Naive thymus-derived CD8-positive, alpha-beta T cell (primary cell): ENCODE data around the gene NOS3. TPM values are rescaled to one million over a fixed set of nuclear protein-coding genes. Genes with fewer than 3 reads are reported as not detected.

Source experiments
- ATAC-seq, 2 donors: fragments of 150-1000 bp; cut with Tn5 transposase in 1 of 2; sonication (Bioruptor Pico), chemical (Tn5 transposase) in 1 of 2; 1 replicate in 1 of 2; 2 replicates in 1 of 2; pipeline ENCODE4 v1.10.0; 2021; ENCODE audit warnings: mild to moderate bottlenecking in 2 of 2, moderate library complexity in 2 of 2
- POLR2A ChIA-PET: fragments of 350-600 bp; sonication (Branson Sonifier 250); formaldehyde crosslinking; loops from one replicate; lab custom pipeline; 2021; ENCODE audit warnings: antibody characterized with exemption; lab: Charles Lee
- DNase-seq, 10 donors: peaks; one replicate each; pipeline versions ENCODE4 v3.0.0 to v3.0.0-alpha.2; 2020 to 2022
- H3K27ac Mint-ChIP-seq, 10 donors: one replicate each; pipeline ENCODE4 v1.8.0; 2020 to 2022; ENCODE audit warnings: mild to moderate bottlenecking in 10 of 10, mixed read lengths in 10 of 10, moderate library complexity in 4 of 10, inconsistent platforms in 1 of 10
- H3K27me3 Mint-ChIP-seq, 5 donors: one replicate each; pipeline ENCODE4 v1.8.0; 2021 to 2022; ENCODE audit warnings: mixed read lengths in 5 of 5
- H3K36me3 Mint-ChIP-seq, 3 donors: one replicate each; pipeline ENCODE4 v1.8.0; 2020 to 2022; ENCODE audit warnings: mixed read lengths in 3 of 3, mild to moderate bottlenecking in 2 of 3, inconsistent platforms in 1 of 3
- H3K4me1 Mint-ChIP-seq, 4 donors: one replicate each; pipeline ENCODE4 v1.8.0; 2021 to 2022; ENCODE audit warnings: mixed read lengths in 4 of 4
- H3K4me3 Mint-ChIP-seq, 10 donors: one replicate each; pipeline ENCODE4 v1.8.0; 2020 to 2022; ENCODE audit warnings: mild to moderate bottlenecking in 10 of 10, mixed read lengths in 10 of 10, moderate library complexity in 6 of 10, inconsistent platforms in 1 of 10
- H3K9me3 Mint-ChIP-seq, 9 donors: one replicate each; pipeline ENCODE4 v1.8.0; 2020 to 2022; ENCODE audit warnings: mixed read lengths in 9 of 9, mild to moderate bottlenecking in 3 of 9, inconsistent platforms in 1 of 9, moderate library complexity in 1 of 9
- polyA plus RNA-seq, 3 donors: library from polyadenylated mRNA; unstranded; fragments of 300-500 nt; fragmentation: Illumina TruSeq; gene quantifications; one replicate each; pipeline ENCODE4 v1.2.3, GENCODE V29; 2021
- total RNA-seq, 8 experiments: library from RNA in 2 of 8; stranded (reverse) in 2 of 8; gene quantifications; one replicate each; pipeline ENCODE4 v1.2.3 and lab custom pipeline; 2021 to 2026

Gene NOS3
- total and polyA plus RNA-seq, 5 experiments from 2014 or later, result 1.4 to 3.3 (median 1.8) TPM

DNA sequence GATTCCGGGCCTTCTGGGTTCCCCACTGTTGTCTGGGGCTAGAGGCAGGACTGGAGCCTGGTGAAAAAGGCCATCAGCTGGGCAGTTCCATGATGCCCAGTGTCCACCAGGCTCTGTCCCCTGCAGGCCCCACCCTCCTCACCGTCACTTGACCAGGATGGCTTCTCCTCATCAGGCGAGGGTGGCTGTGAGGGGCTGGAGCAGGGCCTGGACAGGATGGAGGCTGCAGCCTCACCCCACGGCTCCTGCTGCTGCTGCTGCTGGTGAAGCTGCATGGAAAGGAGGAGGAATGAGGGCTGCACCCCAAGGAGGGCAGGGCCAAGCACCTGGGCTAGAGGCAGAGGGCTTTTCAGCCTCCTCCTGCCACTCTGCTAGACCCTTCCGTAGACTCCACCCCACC lies 25.1 kb downstream of the NOS3 start:
- Mint-ChIP-seq H3K9me3 (no peaks in the 10 kb centered on the region), H3K27me3 (peaks cover 0 to 8% (median 0%) of the 10 kb centered on the region in 5 donors), H3K36me3 (no peaks in the 10 kb centered on the region), H3K4me1 (peaks cover 49 to 82% (median 76%) of the 10 kb centered on the region in 4 donors), H3K27ac (peak overlapping the region; percentile 46 to 100 (median 100)), H3K4me3 (peak overlapping the region in 6 of 10 donors; percentile 36 to 98 (median 96))
- POLR2A ChIA-PET, result interaction anchor here (1.1 to 5.1 kb wide), 4 partner anchors 8 to 118 kb away, joined by 3 to 65 read pairs (median 29); partner anchors contain the start of gene ABCB8
- ATAC-seq, result no peak
- DNase-seq, result no peak

- peaks cover 0 to 9% (median 0%) of the 10 kb centered on the region in 5 donors for H3K27me3 Mint-ChIP-seq
- POLR2A ChIA-PET, result interaction anchor here (0.9 to 5.1 kb wide), 6 partner anchors 8 to 118 kb away, joined by 3 to 65 read pairs (median 4); partner anchors contain the start of gene ABCB8
- H3K27ac Mint-ChIP-seq, result peak overlapping the region; percentile 46 to 99 (median 94)
- no peaks in the 10 kb centered on the region for H3K36me3 Mint-ChIP-seq
- no peaks in the 10 kb centered on the region for H3K9me3 Mint-ChIP-seq
- DNase-seq (no peak), ATAC-seq (no peak)
- peak overlapping the region; percentile 12 to 97 (median 84) for H3K4me3 Mint-ChIP-seq
- peaks cover 47 to 78% (median 72%) of the 10 kb centered on the region in 4 donors for H3K4me1 Mint-ChIP-seq
Measured at GRCh38 chr7:151016505-151016904, 25.7 kb downstream of the NOS3 start.

DNA sequence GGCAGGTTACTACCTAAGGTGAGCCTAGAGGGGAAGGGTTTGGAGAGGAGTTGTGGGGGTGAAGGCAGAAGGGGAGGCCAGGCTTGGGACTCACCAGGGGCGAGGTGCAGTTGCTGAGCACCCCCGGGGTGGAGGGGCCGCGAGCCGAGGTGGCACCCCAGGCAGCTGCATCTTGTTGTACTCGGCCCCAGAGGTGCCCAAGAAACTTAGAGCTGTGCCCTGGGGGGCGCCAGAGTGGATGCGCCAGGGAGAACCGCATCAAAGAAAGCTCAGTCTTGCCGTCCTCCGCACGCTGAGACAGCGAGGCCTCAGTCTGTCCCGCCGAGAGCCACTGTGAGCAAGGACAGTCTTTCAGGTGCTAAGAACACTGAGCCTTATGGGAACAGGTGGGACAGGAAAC lies 26.1 kb downstream of the NOS3 start:
- ATAC-seq (no peak), DNase-seq (peak in 5 of 10 donors; percentile 40 to 48 (median 43))
- Mint-ChIP-seq H3K27ac (peak overlapping the region in 9 of 10 donors; percentile 64 to 99 (median 95)), H3K4me1 (peaks cover 44 to 74% (median 68%) of the 10 kb centered on the region in 4 donors), H3K9me3 (no peaks in the 10 kb centered on the region), H3K27me3 (peaks cover 0 to 9% (median 0%) of the 10 kb centered on the region in 5 donors), H3K36me3 (no peaks in the 10 kb centered on the region), H3K4me3 (peak overlapping the region; percentile 75 to 97 (median 88))
- POLR2A ChIA-PET, result interaction anchor here (0.6 to 5.1 kb wide), 8 partner anchors 9 to 119 kb away, joined by 3 to 65 read pairs (median 4); partner anchors contain the start of gene ABCB8

DNA sequence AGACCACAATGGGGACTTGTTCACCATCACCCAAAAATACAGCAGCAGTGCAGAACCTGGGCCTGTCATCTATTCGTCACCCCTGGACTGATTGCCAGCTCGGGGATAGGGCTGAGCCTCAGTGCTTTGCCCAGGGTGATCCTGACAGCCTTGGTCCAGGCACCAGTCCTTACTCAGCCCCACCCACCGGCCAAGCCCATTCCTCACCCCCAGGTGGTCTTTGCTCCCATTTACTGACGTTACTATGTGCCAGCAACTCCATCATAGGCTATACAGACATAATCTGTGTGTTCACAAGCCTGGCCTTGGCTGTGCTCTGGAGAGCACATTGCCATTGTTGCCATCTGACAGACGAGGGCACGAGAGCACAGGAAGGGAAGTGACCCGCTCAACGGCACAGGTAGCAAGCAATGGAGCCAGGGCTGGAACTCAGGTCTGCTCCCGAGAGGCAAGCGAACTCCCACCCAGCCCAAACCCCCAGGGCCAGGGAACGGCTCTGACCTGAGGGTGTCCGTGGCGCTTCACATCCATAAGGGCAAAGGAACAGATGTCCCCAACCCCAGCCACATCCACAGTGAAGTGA lies 26.6 kb downstream of the NOS3 start:
- no peaks in the 10 kb centered on the region for H3K9me3 Mint-ChIP-seq
- H3K36me3 Mint-ChIP-seq, result no peaks in the 10 kb centered on the region
- H3K27me3 Mint-ChIP-seq, result peaks cover 0 to 9% (median 0%) of the 10 kb centered on the region in 5 donors
- ATAC-seq (no peak), DNase-seq (peak in 1 of 10 donors; percentile 22)
- POLR2A ChIA-PET, result interaction anchor here (0.6 to 5.1 kb wide), 12 partner anchors 8 to 119 kb away, joined by 3 to 65 read pairs (median 4); partner anchors contain the start of gene ABCB8
- peaks cover 41 to 68% (median 62%) of the 10 kb centered on the region in 4 donors for H3K4me1 Mint-ChIP-seq
- H3K27ac Mint-ChIP-seq, result peak overlapping the region; percentile 64 to 99 (median 95)
- H3K4me3 Mint-ChIP-seq, result peak overlapping the region; percentile 75 to 97 (median 88)

DNA sequence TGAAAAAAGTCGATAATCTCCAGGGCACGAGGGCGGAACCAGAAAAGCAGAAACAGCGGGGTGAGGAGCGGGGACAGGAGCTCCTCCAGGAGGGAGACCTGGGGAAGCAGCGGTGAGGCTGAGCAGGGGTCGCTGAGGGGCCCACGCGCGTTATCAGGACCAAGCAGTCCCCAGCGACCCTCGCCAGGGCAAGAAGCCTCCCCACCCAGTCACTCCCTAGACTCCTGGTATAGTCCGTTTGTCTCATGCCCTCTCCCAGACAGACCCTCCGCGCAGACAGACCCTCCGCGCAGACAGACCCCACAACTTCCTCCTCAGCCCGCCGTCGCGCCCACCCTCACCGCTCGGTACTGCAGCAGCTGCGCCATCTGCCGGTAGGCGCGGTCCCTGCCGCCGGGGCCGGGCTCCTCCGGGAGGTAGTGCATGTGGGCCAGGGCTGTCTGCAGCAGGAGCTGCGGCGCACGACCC lies 27.2 kb downstream of the NOS3 start:
- peak; percentile 53 to 56 for ATAC-seq
- H3K4me3 Mint-ChIP-seq, result peak overlapping the region; percentile 75 to 97 (median 88)
- peaks cover 38 to 63% (median 57%) of the 10 kb centered on the region in 4 donors for H3K4me1 Mint-ChIP-seq
- peak; percentile 72 to 91 (median 82) for DNase-seq
- H3K9me3 Mint-ChIP-seq, result no peaks in the 10 kb centered on the region
- H3K36me3 Mint-ChIP-seq, result no peaks in the 10 kb centered on the region
- peaks cover 0 to 9% (median 0%) of the 10 kb centered on the region in 5 donors for H3K27me3 Mint-ChIP-seq
- POLR2A ChIA-PET, result interaction anchor here (0.5 to 5.1 kb wide), 16 partner anchors 8 to 99 kb away, joined by 3 to 65 read pairs (median 5); partner anchors contain the start of genes ABCB8 and TMUB1
- H3K27ac Mint-ChIP-seq, result peak overlapping the region; percentile 64 to 99 (median 95)

GRCh38 chr7:151018421-151019129 lies 27.8 kb downstream of the NOS3 start:
- Mint-ChIP-seq H3K27ac (peak overlapping the region; percentile 64 to 99 (median 95)), H3K4me3 (peak overlapping the region; percentile 75 to 97 (median 88)), H3K36me3 (no peaks in the 10 kb centered on the region), H3K27me3 (peaks cover 0 to 8% (median 0%) of the 10 kb centered on the region in 5 donors), H3K9me3 (no peaks in the 10 kb centered on the region), H3K4me1 (peaks cover 38 to 59% (median 54%) of the 10 kb centered on the region in 4 donors)
- DNase-seq, result peak in 9 of 10 donors; percentile 13 to 73 (median 52)
- POLR2A ChIA-PET, result interaction anchor here (0.5 to 5.1 kb wide), 18 partner anchors 7 to 99 kb away, joined by 3 to 65 read pairs (median 4); partner anchors contain the start of genes ABCB8 and TMUB1
- peak; percentile 32 to 43 for ATAC-seq

- H3K4me1 Mint-ChIP-seq, result peaks cover 37 to 56% (median 49%) of the 10 kb centered on the region in 4 donors
Measured at GRCh38 chr7:151019130-151019447, 28.3 kb downstream of the NOS3 start.

GRCh38 chr7:151020231-151020630 lies 29.4 kb downstream of the NOS3 start:
- POLR2A ChIA-PET, result interaction anchor here (2.2 to 5.1 kb wide), 4 partner anchors 8 to 47 kb away, joined by 8 to 65 read pairs (median 32); partner anchors contain the start of gene ABCB8

More at GRCh38 chr7:151019130-151019447, 28.3 kb downstream of the NOS3 start:
- ATAC-seq, result no peak
- POLR2A ChIA-PET, result interaction anchor here (1.1 to 5.1 kb wide), 13 partner anchors 9 to 73 kb away, joined by 3 to 65 read pairs (median 6); partner anchors contain the start of genes ABCB8 and TMUB1
- Mint-ChIP-seq H3K27me3 (peaks cover 0 to 5% (median 0%) of the 10 kb centered on the region in 5 donors), H3K9me3 (no peaks in the 10 kb centered on the region), H3K27ac (peak overlapping the region in 5 of 10 donors; percentile 40 to 99 (median 87)), H3K4me3 (peak overlapping the region in 9 of 10 donors; percentile 34 to 97 (median 75)), H3K36me3 (no peaks in the 10 kb centered on the region)
- DNase-seq, result no peak

DNA sequence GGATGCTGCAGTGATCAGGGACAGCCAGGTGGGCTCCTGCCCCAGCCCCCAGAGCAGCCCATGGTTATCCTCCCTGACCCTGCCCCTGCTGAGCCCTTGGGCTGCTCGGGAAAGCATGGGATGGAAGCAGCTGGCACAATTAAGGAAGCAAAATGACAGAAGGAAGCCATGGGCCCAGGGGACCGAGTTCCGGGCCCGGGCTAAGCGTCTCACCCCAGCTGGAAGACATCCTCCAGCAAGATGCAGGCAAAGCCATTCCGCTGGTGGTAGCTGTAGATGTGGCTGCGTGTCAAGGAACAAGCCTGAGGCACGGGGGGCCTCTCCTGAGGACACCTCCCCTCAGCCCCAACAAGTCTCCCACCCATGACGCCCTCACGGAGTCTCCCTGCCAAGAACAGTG lies 32.4 kb downstream of the NOS3 start:
- ATAC-seq (no peak), DNase-seq (no peak)
- peak overlapping the region in 3 of 10 donors; percentile 7 to 51 (median 29) for H3K27ac Mint-ChIP-seq
- POLR2A ChIA-PET, result interaction anchor here (0.7 to 1.4 kb wide), 2 partner anchors 9 to 48 kb away, joined by 3 to 4 read pairs; no protein-coding TSS in a partner anchor
- no peaks in the 10 kb centered on the region for H3K36me3 Mint-ChIP-seq
- peaks cover 0 to 8% (median 0%) of the 10 kb centered on the region in 5 donors for H3K27me3 Mint-ChIP-seq
- H3K9me3 Mint-ChIP-seq, result no peaks in the 10 kb centered on the region
- no peak overlapping the region for H3K4me3 Mint-ChIP-seq
- H3K4me1 Mint-ChIP-seq, result peaks cover 14 to 24% (median 20%) of the 10 kb centered on the region in 4 donors

More at GRCh38 chr7:151020231-151020630, 29.4 kb downstream of the NOS3 start:
- no peaks in the 10 kb centered on the region for H3K9me3 Mint-ChIP-seq
- H3K4me1 Mint-ChIP-seq, result peaks cover 31 to 45% (median 37%) of the 10 kb centered on the region in 4 donors
- peak overlapping the region in 4 of 10 donors; percentile 39 to 97 (median 66) for H3K4me3 Mint-ChIP-seq
- peaks cover 0 to 8% (median 0%) of the 10 kb centered on the region in 5 donors for H3K27me3 Mint-ChIP-seq
- peak overlapping the region in 1 of 10 donors; percentile 11 for H3K27ac Mint-ChIP-seq
- ATAC-seq (no peak), DNase-seq (no peak)
- H3K36me3 Mint-ChIP-seq, result no peaks in the 10 kb centered on the region

DNA sequence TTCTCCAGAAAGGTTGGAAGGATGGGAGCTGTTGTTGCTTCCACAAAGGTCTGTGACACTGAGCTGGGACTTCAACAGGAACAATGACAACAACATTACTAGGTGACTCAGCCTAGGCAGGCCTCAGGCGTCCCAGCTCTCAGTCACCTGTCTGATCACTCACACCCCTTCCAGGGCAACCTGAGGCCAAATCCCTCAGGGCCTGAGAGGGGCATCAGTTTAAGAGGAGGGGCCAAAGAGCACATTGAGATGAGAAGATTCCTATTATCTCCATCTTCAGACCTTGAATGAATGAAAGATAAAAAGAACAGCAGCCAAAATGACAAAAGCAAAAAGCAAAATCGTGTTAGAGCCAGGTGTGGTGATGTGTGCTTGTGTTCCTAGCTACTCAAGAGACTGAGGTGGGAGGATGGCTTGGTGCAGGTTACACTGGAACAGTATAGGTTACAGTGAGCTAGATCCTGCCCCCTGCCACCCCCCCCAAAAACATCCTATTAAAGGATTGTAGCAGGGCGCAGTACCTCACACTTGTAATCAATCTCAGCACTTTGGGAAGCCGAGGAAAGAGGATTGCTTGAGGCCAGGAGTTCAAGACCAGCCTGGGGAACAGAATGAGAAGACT lies 33.7 kb downstream of the NOS3 start, which contains the start of gene ATG9B:
TSS of gene ATG9B (minus strand) at position 60 of the 622 bp plus-strand sequence. CDS start 71 bp downstream, outside the sequence.
- Mint-ChIP-seq H3K4me1 (peaks cover 8 to 22% (median 19%) of the 10 kb centered on the region in 4 donors), H3K27ac (peak within 1 kb of the TSS in 7 of 10 donors; percentile 58 to 100 (median 72)), H3K36me3 (no peaks in the 10 kb centered on the region), H3K4me3 (no peak within 1 kb of the TSS), H3K27me3 (peaks cover 0 to 8% (median 0%) of the 10 kb centered on the region in 5 donors), H3K9me3 (no peaks in the 10 kb centered on the region)
- no peak for ATAC-seq
- POLR2A ChIA-PET, result interaction anchor here (1.0 to 1.4 kb wide), 2 partner anchors 34 to 49 kb away, joined by 3 to 4 read pairs; no protein-coding TSS in a partner anchor
- DNase-seq, result no peak
